Measurements from ENCODE around the gene KANSL1. TPM values are rescaled to one million over a fixed set of nuclear protein-coding genes. Genes with fewer than 3 reads are reported as not detected.

Gene KANSL1
- total and polyA plus RNA-seq, 2 experiments from 2014 or later: 49.0 to 206 TPM

DNA sequence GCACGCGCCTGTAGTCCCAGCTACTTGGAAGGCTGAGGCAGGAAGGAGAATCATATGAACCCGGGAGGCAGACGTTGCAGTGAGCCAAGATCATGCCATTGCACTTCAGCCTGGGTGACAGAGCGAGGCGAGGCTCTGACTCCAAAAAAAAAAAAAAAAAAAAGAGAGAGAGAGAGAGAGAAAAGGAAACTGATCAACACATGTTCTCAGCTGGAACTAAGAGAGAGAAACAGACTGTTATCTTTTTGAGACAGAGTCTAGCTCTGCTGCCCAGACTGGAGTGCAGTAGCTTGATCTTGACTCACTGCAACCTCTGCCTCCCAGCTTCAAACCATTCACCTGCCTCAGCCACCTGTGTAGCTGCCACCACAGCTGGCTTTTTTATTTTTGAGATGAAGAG, 133.7 kb downstream of the KANSL1 start (continued):
- TF ChIP-seq, protein P1, sequence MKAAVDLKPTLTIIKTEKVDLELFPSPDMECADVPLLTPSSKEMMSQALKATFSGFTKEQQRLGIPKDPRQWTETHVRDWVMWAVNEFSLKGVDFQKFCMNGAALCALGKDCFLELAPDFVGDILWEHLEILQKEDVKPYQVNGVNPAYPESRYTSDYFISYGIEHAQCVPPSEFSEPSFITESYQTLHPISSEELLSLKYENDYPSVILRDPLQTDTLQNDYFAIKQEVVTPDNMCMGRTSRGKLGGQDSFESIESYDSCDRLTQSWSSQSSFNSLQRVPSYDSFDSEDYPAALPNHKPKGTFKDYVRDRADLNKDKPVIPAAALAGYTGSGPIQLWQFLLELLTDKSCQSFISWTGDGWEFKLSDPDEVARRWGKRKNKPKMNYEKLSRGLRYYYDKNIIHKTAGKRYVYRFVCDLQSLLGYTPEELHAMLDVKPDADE (IDR thresholded peaks at IDR 0.05): no peak
- TF ChIP-seq CREB1 (CRISPR knock-in tag; IDR thresholded peaks at IDR 0.05; ENCODE audit: low read depth): no peak
- no peak for TF ChIP-seq ZNF114 (CRISPR knock-in tag; IDR thresholded peaks at IDR 0.05)
- no peak for TF ChIP-seq NANOG (IDR thresholded peaks at IDR 0.05; ENCODE audit: borderline replicate concordance)
- TF ChIP-seq EZH2 (IDR thresholded peaks at IDR 0.05; ENCODE audit: low read depth, unreplicated experiment): no peak
- TF ChIP-seq JUNB (IDR thresholded peaks at IDR 0.05; ENCODE audit: unreplicated experiment): no peak
- TF ChIP-seq POLR2AphosphoS5 (IDR thresholded peaks at IDR 0.05; ENCODE audit: low read depth): no peak

DNA sequence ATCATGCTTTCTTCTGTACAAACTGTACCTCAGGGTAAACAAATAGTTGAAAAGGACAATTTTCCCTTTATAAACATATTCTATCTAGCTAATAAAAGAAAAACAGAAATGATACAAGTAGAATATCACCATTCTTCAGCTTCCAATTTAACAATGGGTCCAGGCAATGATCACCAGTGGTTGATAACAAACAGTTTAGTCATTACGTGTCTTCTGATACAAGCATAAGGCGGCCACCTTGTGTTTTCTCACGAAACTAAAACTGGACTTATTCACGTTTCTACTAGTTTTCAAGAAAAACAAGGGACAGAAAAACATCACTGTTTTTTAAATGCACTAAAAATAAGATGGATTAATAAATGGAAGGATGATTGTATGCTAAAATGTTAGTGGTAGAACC, 135.9 kb downstream of the KANSL1 start:
- H4K20me1 ChIP-seq (replicated peaks; ENCODE audit: insufficient read depth): peaks cover 16% of the 10 kb centered on the region
- peaks cover 35% of the 10 kb centered on the region for H3K4me1 Mint-ChIP-seq
- H3F3A ChIP-seq (replicated peaks; ENCODE audit: low read depth): no peaks in the 10 kb centered on the region
- H3K4me3 ChIP-seq: no peak overlapping the region
- H3K4me2 ChIP-seq: no peak overlapping the region
- no peak for ATAC-seq
- peaks cover 45% of the 10 kb centered on the region for H3K36me3 Mint-ChIP-seq (ENCODE audit: low read depth)
- H3K27me3 ChIP-seq (ENCODE audit: insufficient read depth): no peaks in the 10 kb centered on the region
- H3K27ac ChIP-seq (ENCODE audit: low read depth): peak overlapping the region; percentile 5; the same call in 1 of the 2 replicates
- DNase-seq (ENCODE audit: low spot score): no peak
- TF ChIP-seq, protein P2, sequence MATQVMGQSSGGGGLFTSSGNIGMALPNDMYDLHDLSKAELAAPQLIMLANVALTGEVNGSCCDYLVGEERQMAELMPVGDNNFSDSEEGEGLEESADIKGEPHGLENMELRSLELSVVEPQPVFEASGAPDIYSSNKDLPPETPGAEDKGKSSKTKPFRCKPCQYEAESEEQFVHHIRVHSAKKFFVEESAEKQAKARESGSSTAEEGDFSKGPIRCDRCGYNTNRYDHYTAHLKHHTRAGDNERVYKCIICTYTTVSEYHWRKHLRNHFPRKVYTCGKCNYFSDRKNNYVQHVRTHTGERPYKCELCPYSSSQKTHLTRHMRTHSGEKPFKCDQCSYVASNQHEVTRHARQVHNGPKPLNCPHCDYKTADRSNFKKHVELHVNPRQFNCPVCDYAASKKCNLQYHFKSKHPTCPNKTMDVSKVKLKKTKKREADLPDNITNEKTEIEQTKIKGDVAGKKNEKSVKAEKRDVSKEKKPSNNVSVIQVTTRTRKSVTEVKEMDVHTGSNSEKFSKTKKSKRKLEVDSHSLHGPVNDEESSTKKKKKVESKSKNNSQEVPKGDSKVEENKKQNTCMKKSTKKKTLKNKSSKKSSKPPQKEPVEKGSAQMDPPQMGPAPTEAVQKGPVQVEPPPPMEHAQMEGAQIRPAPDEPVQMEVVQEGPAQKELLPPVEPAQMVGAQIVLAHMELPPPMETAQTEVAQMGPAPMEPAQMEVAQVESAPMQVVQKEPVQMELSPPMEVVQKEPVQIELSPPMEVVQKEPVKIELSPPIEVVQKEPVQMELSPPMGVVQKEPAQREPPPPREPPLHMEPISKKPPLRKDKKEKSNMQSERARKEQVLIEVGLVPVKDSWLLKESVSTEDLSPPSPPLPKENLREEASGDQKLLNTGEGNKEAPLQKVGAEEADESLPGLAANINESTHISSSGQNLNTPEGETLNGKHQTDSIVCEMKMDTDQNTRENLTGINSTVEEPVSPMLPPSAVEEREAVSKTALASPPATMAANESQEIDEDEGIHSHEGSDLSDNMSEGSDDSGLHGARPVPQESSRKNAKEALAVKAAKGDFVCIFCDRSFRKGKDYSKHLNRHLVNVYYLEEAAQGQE (IDR thresholded peaks at IDR 0.05; ENCODE audit: unreplicated experiment): no peak
- TF ChIP-seq POLR2AphosphoS5 (IDR thresholded peaks at IDR 0.05; ENCODE audit: low read depth) (no peak), ZNF114 (CRISPR knock-in tag; IDR thresholded peaks at IDR 0.05) (no peak), NANOG (IDR thresholded peaks at IDR 0.05; ENCODE audit: borderline replicate concordance) (no peak), JUNB (IDR thresholded peaks at IDR 0.05; ENCODE audit: unreplicated experiment) (no peak)
- TF ChIP-seq, protein P3, sequence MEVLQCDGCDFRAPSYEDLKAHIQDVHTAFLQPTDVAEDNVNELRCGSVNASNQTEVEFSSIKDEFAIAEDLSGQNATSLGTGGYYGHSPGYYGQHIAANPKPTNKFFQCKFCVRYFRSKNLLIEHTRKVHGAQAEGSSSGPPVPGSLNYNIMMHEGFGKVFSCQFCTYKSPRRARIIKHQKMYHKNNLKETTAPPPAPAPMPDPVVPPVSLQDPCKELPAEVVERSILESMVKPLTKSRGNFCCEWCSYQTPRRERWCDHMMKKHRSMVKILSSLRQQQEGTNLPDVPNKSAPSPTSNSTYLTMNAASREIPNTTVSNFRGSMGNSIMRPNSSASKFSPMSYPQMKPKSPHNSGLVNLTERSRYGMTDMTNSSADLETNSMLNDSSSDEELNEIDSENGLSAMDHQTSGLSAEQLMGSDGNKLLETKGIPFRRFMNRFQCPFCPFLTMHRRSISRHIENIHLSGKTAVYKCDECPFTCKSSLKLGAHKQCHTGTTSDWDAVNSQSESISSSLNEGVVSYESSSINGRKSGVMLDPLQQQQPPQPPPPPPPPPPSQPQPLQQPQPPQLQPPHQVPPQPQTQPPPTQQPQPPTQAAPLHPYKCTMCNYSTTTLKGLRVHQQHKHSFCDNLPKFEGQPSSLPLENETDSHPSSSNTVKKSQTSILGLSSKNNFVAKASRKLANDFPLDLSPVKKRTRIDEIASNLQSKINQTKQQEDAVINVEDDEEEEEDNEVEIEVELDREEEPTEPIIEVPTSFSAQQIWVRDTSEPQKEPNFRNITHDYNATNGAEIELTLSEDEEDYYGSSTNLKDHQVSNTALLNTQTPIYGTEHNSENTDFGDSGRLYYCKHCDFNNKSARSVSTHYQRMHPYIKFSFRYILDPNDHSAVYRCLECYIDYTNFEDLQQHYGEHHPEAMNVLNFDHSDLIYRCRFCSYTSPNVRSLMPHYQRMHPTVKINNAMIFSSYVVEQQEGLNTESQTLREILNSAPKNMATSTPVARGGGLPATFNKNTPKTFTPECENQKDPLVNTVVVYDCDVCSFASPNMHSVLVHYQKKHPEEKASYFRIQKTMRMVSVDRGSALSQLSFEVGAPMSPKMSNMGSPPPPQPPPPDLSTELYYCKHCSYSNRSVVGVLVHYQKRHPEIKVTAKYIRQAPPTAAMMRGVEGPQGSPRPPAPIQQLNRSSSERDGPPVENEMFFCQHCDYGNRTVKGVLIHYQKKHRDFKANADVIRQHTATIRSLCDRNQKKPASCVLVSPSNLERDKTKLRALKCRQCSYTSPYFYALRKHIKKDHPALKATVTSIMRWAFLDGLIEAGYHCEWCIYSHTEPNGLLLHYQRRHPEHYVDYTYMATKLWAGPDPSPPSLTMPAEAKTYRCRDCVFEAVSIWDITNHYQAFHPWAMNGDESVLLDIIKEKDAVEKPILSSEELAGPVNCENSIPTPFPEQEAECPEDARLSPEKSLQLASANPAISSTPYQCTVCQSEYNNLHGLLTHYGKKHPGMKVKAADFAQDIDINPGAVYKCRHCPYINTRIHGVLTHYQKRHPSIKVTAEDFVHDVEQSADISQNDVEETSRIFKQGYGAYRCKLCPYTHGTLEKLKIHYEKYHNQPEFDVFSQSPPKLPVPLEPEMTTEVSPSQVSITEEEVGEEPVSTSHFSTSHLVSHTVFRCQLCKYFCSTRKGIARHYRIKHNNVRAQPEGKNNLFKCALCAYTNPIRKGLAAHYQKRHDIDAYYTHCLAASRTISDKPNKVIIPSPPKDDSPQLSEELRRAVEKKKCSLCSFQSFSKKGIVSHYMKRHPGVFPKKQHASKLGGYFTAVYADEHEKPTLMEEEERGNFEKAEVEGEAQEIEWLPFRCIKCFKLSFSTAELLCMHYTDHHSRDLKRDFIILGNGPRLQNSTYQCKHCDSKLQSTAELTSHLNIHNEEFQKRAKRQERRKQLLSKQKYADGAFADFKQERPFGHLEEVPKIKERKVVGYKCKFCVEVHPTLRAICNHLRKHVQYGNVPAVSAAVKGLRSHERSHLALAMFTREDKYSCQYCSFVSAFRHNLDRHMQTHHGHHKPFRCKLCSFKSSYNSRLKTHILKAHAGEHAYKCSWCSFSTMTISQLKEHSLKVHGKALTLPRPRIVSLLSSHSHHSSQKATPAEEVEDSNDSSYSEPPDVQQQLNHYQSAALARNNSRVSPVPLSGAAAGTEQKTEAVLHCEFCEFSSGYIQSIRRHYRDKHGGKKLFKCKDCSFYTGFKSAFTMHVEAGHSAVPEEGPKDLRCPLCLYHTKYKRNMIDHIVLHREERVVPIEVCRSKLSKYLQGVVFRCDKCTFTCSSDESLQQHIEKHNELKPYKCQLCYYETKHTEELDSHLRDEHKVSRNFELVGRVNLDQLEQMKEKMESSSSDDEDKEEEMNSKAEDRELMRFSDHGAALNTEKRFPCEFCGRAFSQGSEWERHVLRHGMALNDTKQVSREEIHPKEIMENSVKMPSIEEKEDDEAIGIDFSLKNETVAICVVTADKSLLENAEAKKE (CRISPR knock-in tag; IDR thresholded peaks at IDR 0.05): no peak
- H3K79me2 ChIP-seq (replicated peaks; ENCODE audit: insufficient read depth): peaks cover 64% of the 10 kb centered on the region
- H3K9me2 ChIP-seq (ENCODE audit: insufficient read depth): no peaks in the 10 kb centered on the region
- no peaks in the 10 kb centered on the region; the same call in 1 of the 2 replicates for H3K36me3 ChIP-seq (ENCODE audit: insufficient read depth)
- H3K27me3 Mint-ChIP-seq (ENCODE audit: insufficient read depth, low read depth, poor library complexity): peaks cover 10% of the 10 kb centered on the region
- peak overlapping the region; percentile 87; the same call in 1 of the 2 replicates for H3K27ac Mint-ChIP-seq
- peaks cover 19% of the 10 kb centered on the region for H3K4me1 ChIP-seq (ENCODE audit: insufficient read depth)
- H3K9me3 Mint-ChIP-seq: no peaks in the 10 kb centered on the region
- no peak overlapping the region for H3K4me3 Mint-ChIP-seq
- H2AFZ ChIP-seq: no peak overlapping the region
